OCI-LY3 (cell line): ENCODE results near the gene ATP8A2.

ENCODE experiments used
- H2AFZ ChIP-seq: fragments of 200-600, 300-600 bp; shearing (Covaris generic); 2 replicates; pipeline ENCODE4 v1.6.0; 2014; ENCODE audit warnings: antibody characterized with exemption, low read depth, low read length
- H3K27ac ChIP-seq: fragments of 200-600, 300-600 bp; sonication (generic); 2 replicates; pipeline ENCODE4 v1.5.1; 2014; ENCODE audit warnings: mild to moderate bottlenecking, low read length, moderate library complexity, mixed read lengths
- H3K27me3 ChIP-seq: fragments of 200-600, 300-600 bp; sonication (generic); 2 replicates; pipeline ENCODE4 v1.6.1; 2014; ENCODE audit warnings: low read depth, low read length, mixed read lengths
- H3K36me3 ChIP-seq: fragments of 200-600, 300-600 bp; sonication (generic); replicated peaks from 2 replicates; pipeline ENCODE3; 2014; ENCODE audit warnings: low read depth, low read length, mixed read lengths
- H3K4me1 ChIP-seq: fragments of 300-600, 200-600 bp; sonication (generic); 2 replicates; pipeline ENCODE4 v1.6.1; 2014; ENCODE audit warnings: low read length, mixed read lengths
- H3K4me2 ChIP-seq: fragments of 200-600, 300-600 bp; sonication (generic); 2 replicates; pipeline ENCODE4 v1.6.1; 2014; ENCODE audit warnings: low read length, mixed read lengths
- H3K4me3 ChIP-seq: fragments of 300-600, 200-600 bp; sonication (generic); 2 replicates; pipeline ENCODE4 v1.5.1; 2014; ENCODE audit warnings: antibody characterized with exemption, mild to moderate bottlenecking, low read length, moderate library complexity
- H3K79me2 ChIP-seq: fragments of 300-600, 200-600 bp; shearing (Covaris generic); 2 replicates; pipeline ENCODE4 v1.6.1; 2014; ENCODE audit warnings: mild to moderate bottlenecking, low read length, mixed read lengths
- H3K9ac ChIP-seq: fragments of 300-600, 200-600 bp; shearing (Covaris generic); 2 replicates; pipeline ENCODE4 v1.6.0; 2014; ENCODE audit warnings: mild to moderate bottlenecking, low read length, moderate library complexity
- H3K9me3 ChIP-seq: fragments of 200-600, 300-600 bp; shearing (Covaris generic); 2 replicates; pipeline ENCODE4 v1.6.1; 2014; ENCODE audit warnings: low read length, mixed read lengths; ENCODE audit not compliant: insufficient read depth
- H4K20me1 ChIP-seq: fragments of 200-600, 300-600 bp; sonication (generic); 2 replicates; pipeline ENCODE4 v1.6.1; 2016; ENCODE audit warnings: low read length, mixed read lengths; ENCODE audit not compliant: insufficient read depth
- EZH2phosphoT487 ChIP-seq: fragments of 200-600 bp; shearing (Covaris generic); IDR thresholded peaks from 2 replicates; pipeline ENCODE4 v1.6.1; 2018; ENCODE audit warnings: antibody characterized with exemption, mixed run types, low read depth
- TF ChIP-seq, protein P1 (sequence below): fragments of 200-600, 300-600 bp; sonication (generic); IDR thresholded peaks from 2 replicates; pipeline ENCODE4 v1.5.1; 2014; ENCODE audit warnings: antibody characterized with exemption, low read length, low read depth

ATP8A2 gene

DNA sequence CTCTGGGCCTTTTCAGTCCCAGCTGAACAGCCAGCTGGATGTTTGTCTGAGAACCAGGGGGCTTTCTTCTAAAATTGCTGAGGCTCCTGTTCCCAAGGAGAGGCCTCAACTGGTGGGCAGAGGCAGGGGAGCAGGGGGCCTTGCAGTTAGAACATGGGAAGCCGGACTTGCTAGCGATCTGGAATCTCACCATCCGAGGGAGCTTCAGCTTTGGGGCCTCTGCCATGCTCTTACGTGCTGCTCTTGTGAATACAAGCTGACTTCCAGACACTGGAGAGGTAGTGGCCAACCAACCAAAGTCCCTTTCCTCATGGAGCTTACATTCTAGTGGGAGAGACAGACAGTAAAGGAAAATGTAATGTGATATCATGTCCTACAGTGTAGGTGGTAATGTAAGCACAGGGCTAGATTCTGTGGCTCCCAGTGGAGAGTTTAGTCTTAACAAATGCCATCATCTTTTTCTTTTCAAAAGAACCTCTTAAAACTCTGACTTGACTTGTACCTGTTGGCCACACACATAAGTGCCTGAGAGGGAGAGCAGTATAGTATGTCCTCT, 657.9 kb downstream of the ATP8A2 start:
- Histone ChIP-seq H2AFZ (no peak overlapping the region), H3K27ac (no peak overlapping the region), H3K4me3 (no peak overlapping the region), H3K9ac (no peak overlapping the region), H4K20me1 (no peaks in the 10 kb centered on the region), H3K4me1 (no peaks in the 10 kb centered on the region; the same call in 1 of the 2 replicates), H3K27me3 (no peaks in the 10 kb centered on the region), H3K9me3 (no peaks in the 10 kb centered on the region), H3K79me2 (no peaks in the 10 kb centered on the region), H3K36me3 (no peaks in the 10 kb centered on the region), H3K4me2 (no peak overlapping the region)
- TF ChIP-seq, protein P1, sequence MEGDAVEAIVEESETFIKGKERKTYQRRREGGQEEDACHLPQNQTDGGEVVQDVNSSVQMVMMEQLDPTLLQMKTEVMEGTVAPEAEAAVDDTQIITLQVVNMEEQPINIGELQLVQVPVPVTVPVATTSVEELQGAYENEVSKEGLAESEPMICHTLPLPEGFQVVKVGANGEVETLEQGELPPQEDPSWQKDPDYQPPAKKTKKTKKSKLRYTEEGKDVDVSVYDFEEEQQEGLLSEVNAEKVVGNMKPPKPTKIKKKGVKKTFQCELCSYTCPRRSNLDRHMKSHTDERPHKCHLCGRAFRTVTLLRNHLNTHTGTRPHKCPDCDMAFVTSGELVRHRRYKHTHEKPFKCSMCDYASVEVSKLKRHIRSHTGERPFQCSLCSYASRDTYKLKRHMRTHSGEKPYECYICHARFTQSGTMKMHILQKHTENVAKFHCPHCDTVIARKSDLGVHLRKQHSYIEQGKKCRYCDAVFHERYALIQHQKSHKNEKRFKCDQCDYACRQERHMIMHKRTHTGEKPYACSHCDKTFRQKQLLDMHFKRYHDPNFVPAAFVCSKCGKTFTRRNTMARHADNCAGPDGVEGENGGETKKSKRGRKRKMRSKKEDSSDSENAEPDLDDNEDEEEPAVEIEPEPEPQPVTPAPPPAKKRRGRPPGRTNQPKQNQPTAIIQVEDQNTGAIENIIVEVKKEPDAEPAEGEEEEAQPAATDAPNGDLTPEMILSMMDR: no peak
- TF ChIP-seq EZH2phosphoT487: no peak

DNA sequence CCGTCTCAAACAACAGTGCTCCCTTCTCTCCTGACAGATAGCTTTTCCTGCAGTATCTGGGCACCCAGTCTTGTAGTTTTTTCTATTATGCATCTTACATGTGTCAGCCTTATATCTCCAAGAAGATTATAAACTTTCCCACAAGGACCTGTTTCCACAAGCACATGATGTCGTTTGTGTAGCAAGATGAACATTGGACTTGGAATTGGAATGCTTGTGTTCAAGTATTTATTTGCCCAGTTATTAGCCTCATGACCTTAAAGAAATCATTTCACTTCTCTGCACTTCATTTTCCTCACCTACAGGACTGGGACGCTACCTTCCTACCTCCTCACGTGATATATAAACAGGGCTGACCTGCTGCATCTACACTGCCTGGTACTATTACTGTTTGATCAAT, 658.6 kb downstream of the ATP8A2 start:
- Histone ChIP-seq H3K79me2 (no peaks in the 10 kb centered on the region), H4K20me1 (no peaks in the 10 kb centered on the region), H3K27me3 (no peaks in the 10 kb centered on the region), H3K9me3 (no peaks in the 10 kb centered on the region), H3K4me3 (no peak overlapping the region), H3K27ac (no peak overlapping the region), H3K4me1 (no peaks in the 10 kb centered on the region; the same call in 1 of the 2 replicates), H3K4me2 (no peak overlapping the region), H3K9ac (no peak overlapping the region), H3K36me3 (no peaks in the 10 kb centered on the region), H2AFZ (no peak overlapping the region)
- TF ChIP-seq, protein P1: no peak
- no peak for TF ChIP-seq EZH2phosphoT487

DNA sequence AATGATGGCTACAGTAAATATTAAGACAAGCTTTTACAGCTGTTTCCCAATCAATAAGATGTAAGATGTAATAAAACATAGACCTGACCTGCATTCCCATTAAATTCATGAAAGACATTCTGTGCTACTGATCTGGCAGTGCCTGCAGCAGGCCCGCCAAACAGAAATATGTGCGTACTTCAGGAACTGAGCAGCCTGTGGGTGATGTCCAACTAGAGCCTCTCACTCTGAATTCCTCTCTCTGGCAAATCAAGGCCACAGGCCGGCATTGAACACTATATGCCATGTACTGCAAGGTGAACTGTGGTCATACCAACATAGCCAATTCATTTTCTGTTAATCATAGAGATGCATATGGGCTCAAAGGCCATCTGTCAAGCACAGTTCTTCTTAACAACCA, 662.2 kb downstream of the ATP8A2 start:
- Histone ChIP-seq H3K27me3 (0 out of 2 replicates have a peak, but pooled peaks cover 2% of the 10 kb centered on the region), H3K79me2 (no peaks in the 10 kb centered on the region), H3K27ac (no peak overlapping the region), H3K4me1 (peaks cover 5% of the 10 kb centered on the region), H3K4me3 (no peak overlapping the region), H3K9ac (no peak overlapping the region), H3K36me3 (no peaks in the 10 kb centered on the region), H3K4me2 (no peak overlapping the region), H4K20me1 (no peaks in the 10 kb centered on the region), H2AFZ (no peak overlapping the region), H3K9me3 (no peaks in the 10 kb centered on the region)
- TF ChIP-seq, protein P1: no peak
- TF ChIP-seq EZH2phosphoT487: no peak

DNA sequence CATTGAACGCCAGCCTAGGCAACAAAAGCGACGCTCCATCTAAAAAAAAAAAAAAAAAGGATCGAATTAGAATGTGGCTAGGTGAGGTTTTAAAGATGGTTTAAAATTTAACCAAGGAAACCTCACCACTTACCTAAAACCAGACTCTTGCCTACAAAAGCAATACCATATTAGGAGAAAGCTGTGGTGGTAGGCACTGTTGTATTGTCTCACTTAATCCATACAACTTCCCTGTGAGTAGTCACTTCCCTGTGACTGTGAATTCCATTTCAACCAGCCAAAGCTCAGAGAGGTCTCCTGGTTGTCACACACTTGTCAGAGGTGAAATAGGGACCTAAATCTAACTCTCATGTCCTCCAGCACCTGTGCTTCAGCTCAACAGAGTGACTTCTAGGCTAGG, 664.6 kb downstream of the ATP8A2 start:
- H3K27me3 ChIP-seq: 0 out of 2 replicates have a peak, but pooled peaks cover 2% of the 10 kb centered on the region
- no peak overlapping the region for H3K4me3 ChIP-seq
- H3K36me3 ChIP-seq: no peaks in the 10 kb centered on the region
- H3K27ac ChIP-seq: no peak overlapping the region
- H2AFZ ChIP-seq: no peak overlapping the region
- H3K4me1 ChIP-seq: peaks cover 5% of the 10 kb centered on the region
- TF ChIP-seq, protein P1: no peak
- no peak for TF ChIP-seq EZH2phosphoT487
- H3K4me2 ChIP-seq: no peak overlapping the region
- H3K79me2 ChIP-seq: no peaks in the 10 kb centered on the region
- no peaks in the 10 kb centered on the region for H3K9me3 ChIP-seq
- H4K20me1 ChIP-seq: no peaks in the 10 kb centered on the region
- H3K9ac ChIP-seq: no peak overlapping the region
